GM12878 (cell line): ENCODE data around the gene ARHGAP9. TPM values are rescaled to one million over a fixed set of nuclear protein-coding genes. Genes with fewer than 3 reads are reported as not detected.
"Not testable (repeated sequence)": the region's sequence is repeated elsewhere in the genome, so short reads cannot be mapped to it uniquely, and the experiment has no call there.

ENCODE experiments used
- ATAC-seq: fragments of 200-7000 bp; cut with Tn5 transposase; 3 replicates; pipeline ENCODE4 v1.9.1; 2020; ENCODE audit warnings: mild to moderate bottlenecking, moderate library complexity
- BruUV-seq: library from RNA; stranded (reverse); fragments of 400-500 nt; replicated peaks from 2 replicates; lab custom pipeline; 2021; lab: Mats Ljungman, UMichigan
- CTCF ChIA-PET: fragments of 300-600 bp; sonication (Branson Sonifier 250); formaldehyde crosslinking; extraction: SDS; loops from one replicate; lab custom pipeline; 2021; ENCODE audit warnings: inconsistent platforms; lab: Yijun Ruan, JAX
- POLR2A ChIA-PET: fragments of 350-600 bp; formaldehyde crosslinking; extraction: SDS; loops from one replicate; lab custom pipeline; 2021; ENCODE audit warnings: inconsistent platforms; lab: Charles Lee
- RAD21 ChIA-PET: fragments of 300-600 bp; sonication (Branson Sonifier 250); formaldehyde crosslinking; loops from one replicate; lab custom pipeline; 2023; ENCODE audit warnings: antibody characterized with exemption; ENCODE audit not compliant: unreplicated experiment; lab: Charles Lee
- SMC1A ChIA-PET: fragments of 300-600 bp; sonication (Branson Sonifier 250); formaldehyde crosslinking; loops from one replicate; lab custom pipeline; 2023; ENCODE audit not compliant: unreplicated experiment, uncharacterized antibody; lab: Charles Lee
- DNase-seq: peaks from one replicate; pipeline ENCODE4 v3.0.0-alpha.2; 2011; ENCODE audit warnings: low read depth, low spot score
- FAIRE-seq: peaks from 3 replicates; lab custom pipeline; 2011; peaks lifted over from hg19 to GRCh38; lab: Jason Lieb, UNC
- H2AFZ ChIP-seq: 2 replicates; pipeline ENCODE4 v1.6.0; 2011; ENCODE audit warnings: low read depth, low read length, control low read depth; ENCODE audit not compliant: control insufficient read depth
- H3K27ac ChIP-seq: 2 replicates; pipeline ENCODE4 v1.5.1; 2011; ENCODE audit warnings: control low read depth; ENCODE audit not compliant: control insufficient read depth, insufficient read depth
- H3K27me3 ChIP-seq, 2 experiments: replicated peaks in 1 of 2; 2 replicates each; pipeline versions ENCODE4 v1.6.0 to v1.6.1; 2011; ENCODE audit warnings: low read length in 1 of 2; ENCODE audit not compliant: control insufficient read depth in 2 of 2, insufficient read depth in 2 of 2
- H3K36me3 ChIP-seq, 2 experiments: 2 replicates each; pipeline ENCODE4 v1.5.1; 2011; ENCODE audit warnings: low read length in 1 of 2; ENCODE audit not compliant: control insufficient read depth in 2 of 2, insufficient read depth in 2 of 2
- H3K4me1 ChIP-seq: 2 replicates; pipeline ENCODE4 v1.6.1; 2011; ENCODE audit warnings: mild to moderate bottlenecking, low read length, moderate library complexity, mixed read lengths; ENCODE audit not compliant: control insufficient read depth, insufficient read depth
- H3K4me2 ChIP-seq: 2 replicates; pipeline ENCODE4 v1.6.0; 2011; ENCODE audit warnings: control low read depth; ENCODE audit not compliant: control insufficient read depth, insufficient read depth
- H3K4me3 ChIP-seq: fragments of 200-600 bp; sonication (generic); 2 replicates; pipeline ENCODE4 v1.5.1; 2016
- H3K79me2 ChIP-seq: 2 replicates; pipeline ENCODE4 v1.6.0; 2011; ENCODE audit warnings: low read length; ENCODE audit not compliant: control insufficient read depth, insufficient read depth
- H3K9ac ChIP-seq: 2 replicates; pipeline ENCODE4 v1.8.0; 2011; ENCODE audit warnings: low read length, control low read depth, mixed read lengths; ENCODE audit not compliant: control insufficient read depth, insufficient read depth
- H3K9me3 ChIP-seq: replicated peaks from 3 replicates; pipeline ENCODE4 v1.5.1; 2011; ENCODE audit warnings: mild to moderate bottlenecking, low read length; ENCODE audit not compliant: control insufficient read depth, insufficient read depth
- H4K20me1 ChIP-seq: 2 replicates; pipeline ENCODE4 v1.6.0; 2011; ENCODE audit not compliant: control insufficient read depth, insufficient read depth
- CREB1 ChIP-seq: IDR thresholded peaks from 2 replicates; pipeline ENCODE4 v1.6.1; 2012; ENCODE audit warnings: low read depth, mild to moderate bottlenecking, inconsistent platforms
- NFIC ChIP-seq: IDR thresholded peaks from 2 replicates; pipeline ENCODE4 v1.6.1; 2012; ENCODE audit warnings: low read depth, mild to moderate bottlenecking, inconsistent platforms, low read length, moderate library complexity
- NFXL1 ChIP-seq: fragments of 450-650 bp; IDR thresholded peaks from 2 replicates; pipeline ENCODE4 v1.6.1; 2017; ENCODE audit warnings: antibody characterized with exemption, mild to moderate bottlenecking, borderline replicate concordance
- POLR2A ChIP-seq: IDR thresholded peaks from 2 replicates; pipeline ENCODE4 v1.6.1; 2011; ENCODE audit warnings: low read depth, mild to moderate bottlenecking, low read length
- WGBS: methylation state at CpG from one replicate; pipeline ENCODE4 v1.1.6; 2016; ENCODE audit warnings: low lambda C conversion rate; ENCODE audit not compliant: insufficient replicate concordance, insufficient coverage; ENCODE audit errors: missing lambda C conversion rate; 5-methylcytosine and 5-hydroxymethylcytosine counted together
- in situ Hi-C: fragments of 300-500 bp; cut with MboI; formaldehyde crosslinking; loops from 9 replicates; pipeline ENCODE4 v1.14.3; 2018; ENCODE audit warnings: mixed read lengths
- intact Hi-C: fragments of 100-400 bp; cut with micrococcal nuclease; formaldehyde crosslinking; loops from one replicate; pipeline ENCODE4 v1.14.2; 2022; ENCODE audit not compliant: unreplicated experiment
- polyA plus RNA-seq, 11 experiments: library from polyadenylated mRNA; depleted of rRNA in 4 of 11; unstranded in 6 of 11; stranded (reverse) in 5 of 11; fragments of >200 nt; fragmentation: Nextera tagmentation in 4 of 11; fragmentation: Illumina TruSeq in 1 of 11; extraction: Ambion mirVana in 4 of 11; extraction: Trizol in 1 of 11; gene quantifications; 1 replicate in 1 of 11; 2 replicates in 10 of 11; pipeline versions ENCODE4 v1.2.1 to v1.2.3, GENCODE V29; 2011 to 2016; ENCODE audit warnings: inconsistent platforms in 2 of 11, missing spikeins in 2 of 11, low read depth in 1 of 11
- total RNA-seq, 4 experiments: library from RNA; depleted of rRNA in 3 of 4; stranded (reverse); fragments of >200 nt in 3 of 4; fragmentation: Illumina TruSeq in 1 of 4; extraction: Trizol in 1 of 4; gene quantifications; 2 replicates each; pipeline versions ENCODE4 v1.2.1 to v1.2.3, GENCODE V29; 2013 to 2021

Gene ARHGAP9
- total and polyA plus RNA-seq, 10 of the 15 experiments (the other 5 are each of a cell fraction or from before 2014, with no cell fraction given), result 19.5 to 102 (median 76.8) TPM

GRCh38 chr12:57515408-57515933 lies 35.8 kb upstream of the ARHGAP9 start (continued):
- TF ChIP-seq CREB1 (no peak), NFXL1 (no peak)

- Histone ChIP-seq H3K9me3 (no peaks in the 10 kb centered on the region), H3K4me1 (no peaks in the 10 kb centered on the region; the same call in 1 of the 2 replicates), H3K4me3 (no peak overlapping the region), H3K27me3 (no peaks in the 10 kb centered on the region), H4K20me1 (peaks cover 4% of the 10 kb centered on the region; the same call in 1 of the 2 replicates), H2AFZ (no peak overlapping the region), H3K36me3 (peaks cover 35 to 49% of the 10 kb centered on the region in 2 experiments), H3K9ac (no peak overlapping the region), H3K27ac (no peak overlapping the region), H3K79me2 (peaks cover 22% of the 10 kb centered on the region), H3K4me2 (no peak overlapping the region)
- CTCF ChIA-PET, result interaction anchor here (1.3 to 1.5 kb wide), 3 partner anchors 10 to 38 kb away, joined by 3 to 4 read pairs (median 3); no protein-coding TSS in a partner anchor
- DNase-seq (no peak), FAIRE-seq (no peak), ATAC-seq (no peak)
- TF ChIP-seq NFIC, result no peak
- TF ChIP-seq POLR2A, result peak; percentile 66; the same call in 1 of the 2 replicates
- in situ Hi-C loops (no loop called here), intact Hi-C loops (no loop called here)
- SMC1A ChIA-PET, result interaction anchor here (2.2 kb wide), 1 partner anchor 18 kb away, joined by 6 read pairs; no protein-coding TSS in a partner anchor
- RAD21 ChIA-PET, result no interaction called here
- 95% methylated on average over 9 of the region's 9 CpGs for WGBS
- POLR2A ChIA-PET, result interaction anchor here (0.9 kb wide), 1 partner anchor 9 kb away, joined by 3 read pairs; no protein-coding TSS in a partner anchor
- no TSS peak for BruUV-seq
Observed at GRCh38 chr12:57514720-57515407, 35.2 kb upstream of the ARHGAP9 start.

- H3K9ac ChIP-seq, in situ Hi-C loops, FAIRE-seq, H3K27ac ChIP-seq, H3K4me3 ChIP-seq, BruUV-seq, H2AFZ ChIP-seq, RAD21 ChIA-PET, ATAC-seq, H3K4me1 ChIP-seq, DNase-seq, H3K4me2 ChIP-seq, H3K27me3 ChIP-seq, intact Hi-C loops, H4K20me1 ChIP-seq, H3K9me3 ChIP-seq: not testable (repeated sequence)
- peaks cover 35 to 49% of the 10 kb centered on the region in 2 experiments for H3K36me3 ChIP-seq
- ChIA-PET SMC1A (interaction anchor here (2.2 kb wide), 1 partner anchor 17 kb away, joined by 6 read pairs; no protein-coding TSS in a partner anchor), POLR2A (interaction anchor here (0.7 kb wide), 1 partner anchor 1176 kb away, joined by 3 read pairs; no protein-coding TSS in a partner anchor), CTCF (interaction anchor here (1.3 kb wide), 1 partner anchor 37 kb away, joined by 3 read pairs; no protein-coding TSS in a partner anchor)
- H3K79me2 ChIP-seq, result peaks cover 16% of the 10 kb centered on the region
- WGBS, result 97% methylated on average over 9 of the region's 9 CpGs
Observed at GRCh38 chr12:57514246-57514645, 34.6 kb upstream of the ARHGAP9 start.

- ChIA-PET POLR2A (interaction anchor here (0.6 to 0.7 kb wide), 2 partner anchors 43 to 1176 kb away, joined by 3 read pairs; no protein-coding TSS in a partner anchor), CTCF (interaction anchor here (1.3 kb wide), 1 partner anchor 36 kb away, joined by 3 read pairs; no protein-coding TSS in a partner anchor)
- H2AFZ ChIP-seq, ATAC-seq, H3K4me3 ChIP-seq, H3K9ac ChIP-seq, FAIRE-seq, intact Hi-C loops, DNase-seq, H3K4me2 ChIP-seq, H4K20me1 ChIP-seq, H3K27me3 ChIP-seq, H3K27ac ChIP-seq, H3K4me1 ChIP-seq, in situ Hi-C loops, RAD21 ChIA-PET, H3K9me3 ChIP-seq, BruUV-seq, SMC1A ChIA-PET: not testable (repeated sequence)
- Histone ChIP-seq H3K79me2 (peaks cover 10% of the 10 kb centered on the region), H3K36me3 (peaks cover 35 to 49% of the 10 kb centered on the region in 2 experiments)
- WGBS, result 95% methylated on average over 6 of the region's 6 CpGs
Observed at GRCh38 chr12:57513677-57514076, 34.0 kb upstream of the ARHGAP9 start.
